MCF 10A (cell line): Measurements from ENCODE around the gene CABLES1. TPM values are rescaled to one million over a fixed set of nuclear protein-coding genes. Genes with fewer than 3 reads are reported as not detected.

Experiments used
- BruUV-seq: library from RNA; stranded (reverse); fragments of 400-500 nt; replicated peaks from 2 replicates; lab custom pipeline; 2021; lab: Mats Ljungman, UMichigan
- CTCF ChIA-PET: fragments of 300-600 bp; sonication (Branson Sonifier 250); formaldehyde crosslinking; extraction: SDS; loops from one replicate; lab custom pipeline; 2021; ENCODE audit warnings: antibody characterized with exemption, inconsistent platforms; lab: Yijun Ruan, JAX
- POLR2A ChIA-PET: fragments of 300-600, 350-650 bp; sonication (Branson Sonifier 250); formaldehyde crosslinking; extraction: SDS; loops from one replicate; lab custom pipeline; 2020; ENCODE audit warnings: antibody characterized with exemption, inconsistent platforms; lab: Yijun Ruan, JAX
- DNase-seq: peaks from one replicate; pipeline ENCODE4 v3.0.0-alpha.2; 2018; ENCODE audit not compliant: unreplicated experiment
- H3K27ac Mint-ChIP-seq: one replicate; pipeline ENCODE4 v1.8.0; 2022; ENCODE audit warnings: mild to moderate bottlenecking, low read depth, mixed read lengths; ENCODE audit not compliant: unreplicated experiment
- H3K27me3 Mint-ChIP-seq: one replicate; pipeline ENCODE4 v1.8.0; 2022; ENCODE audit warnings: mixed read lengths; ENCODE audit not compliant: insufficient read depth, unreplicated experiment
- H3K36me3 Mint-ChIP-seq: one replicate; pipeline ENCODE4 v1.8.0; 2022; ENCODE audit warnings: mild to moderate bottlenecking, moderate library complexity, mixed read lengths; ENCODE audit not compliant: insufficient read depth, unreplicated experiment
- H3K4me1 Mint-ChIP-seq: one replicate; pipeline ENCODE4 v1.8.0; 2022; ENCODE audit warnings: mixed read lengths; ENCODE audit not compliant: insufficient read depth, unreplicated experiment
- H3K4me3 Mint-ChIP-seq: one replicate; pipeline ENCODE4 v1.8.0; 2022; ENCODE audit warnings: mild to moderate bottlenecking, moderate library complexity, mixed read lengths; ENCODE audit not compliant: unreplicated experiment
- H3K9me3 Mint-ChIP-seq: one replicate; pipeline ENCODE4 v1.8.0; 2022; ENCODE audit warnings: mixed read lengths; ENCODE audit not compliant: unreplicated experiment
- intact Hi-C: fragments of 100-400 bp; cut with micrococcal nuclease; formaldehyde crosslinking; loops from 2 replicates; pipeline ENCODE4 v1.14.1; 2022
- total RNA-seq: library from RNA; stranded (reverse); gene quantifications from 2 replicates; pipeline ENCODE4 v1.2.3, GENCODE V29; 2022
- TF ChIP-seq, protein P1 (sequence below): fragments of 200-600 bp; IDR thresholded peaks from one replicate; pipeline ENCODE4 v1.8.0; 2022; ENCODE audit warnings: antibody characterized with exemption, mild to moderate bottlenecking; ENCODE audit not compliant: unreplicated experiment

The CABLES1 gene
- total RNA-seq, 1 experiment from 2014 or later, result 3.2 TPM

DNA sequence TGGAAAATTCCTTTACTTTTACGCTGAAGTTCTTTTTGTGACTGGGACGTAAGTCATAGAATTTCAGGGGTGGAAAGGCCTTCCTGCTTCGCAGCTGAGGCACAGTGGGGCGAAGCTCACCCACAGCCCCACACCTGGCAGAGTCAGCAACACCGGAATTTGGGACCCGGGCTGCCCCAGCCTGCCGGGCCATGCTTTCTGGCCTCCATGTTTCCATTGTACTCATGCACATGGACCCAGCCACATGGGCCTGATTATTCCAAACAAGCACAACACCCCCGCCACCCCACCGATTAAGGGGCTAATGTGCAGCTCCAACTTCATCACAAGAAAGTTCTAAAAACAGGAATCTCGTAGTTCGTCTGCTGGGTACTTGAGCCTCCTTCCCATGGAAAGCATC lies 82.5 kb downstream of the CABLES1 start:
- peaks cover 6% of the 10 kb centered on the region for H3K4me1 Mint-ChIP-seq
- intact Hi-C loops, result no loop called here
- no TSS peak for BruUV-seq
- peaks cover 14% of the 10 kb centered on the region for H3K36me3 Mint-ChIP-seq
- CTCF ChIA-PET, result no interaction called here
- H3K27me3 Mint-ChIP-seq, result no peaks in the 10 kb centered on the region
- POLR2A ChIA-PET, result no interaction called here
- no peak overlapping the region for H3K4me3 Mint-ChIP-seq
- H3K27ac Mint-ChIP-seq, result no peak overlapping the region
- no peak for DNase-seq
- TF ChIP-seq, protein P1, sequence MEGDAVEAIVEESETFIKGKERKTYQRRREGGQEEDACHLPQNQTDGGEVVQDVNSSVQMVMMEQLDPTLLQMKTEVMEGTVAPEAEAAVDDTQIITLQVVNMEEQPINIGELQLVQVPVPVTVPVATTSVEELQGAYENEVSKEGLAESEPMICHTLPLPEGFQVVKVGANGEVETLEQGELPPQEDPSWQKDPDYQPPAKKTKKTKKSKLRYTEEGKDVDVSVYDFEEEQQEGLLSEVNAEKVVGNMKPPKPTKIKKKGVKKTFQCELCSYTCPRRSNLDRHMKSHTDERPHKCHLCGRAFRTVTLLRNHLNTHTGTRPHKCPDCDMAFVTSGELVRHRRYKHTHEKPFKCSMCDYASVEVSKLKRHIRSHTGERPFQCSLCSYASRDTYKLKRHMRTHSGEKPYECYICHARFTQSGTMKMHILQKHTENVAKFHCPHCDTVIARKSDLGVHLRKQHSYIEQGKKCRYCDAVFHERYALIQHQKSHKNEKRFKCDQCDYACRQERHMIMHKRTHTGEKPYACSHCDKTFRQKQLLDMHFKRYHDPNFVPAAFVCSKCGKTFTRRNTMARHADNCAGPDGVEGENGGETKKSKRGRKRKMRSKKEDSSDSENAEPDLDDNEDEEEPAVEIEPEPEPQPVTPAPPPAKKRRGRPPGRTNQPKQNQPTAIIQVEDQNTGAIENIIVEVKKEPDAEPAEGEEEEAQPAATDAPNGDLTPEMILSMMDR, result no peak
- H3K9me3 Mint-ChIP-seq, result no peaks in the 10 kb centered on the region

DNA sequence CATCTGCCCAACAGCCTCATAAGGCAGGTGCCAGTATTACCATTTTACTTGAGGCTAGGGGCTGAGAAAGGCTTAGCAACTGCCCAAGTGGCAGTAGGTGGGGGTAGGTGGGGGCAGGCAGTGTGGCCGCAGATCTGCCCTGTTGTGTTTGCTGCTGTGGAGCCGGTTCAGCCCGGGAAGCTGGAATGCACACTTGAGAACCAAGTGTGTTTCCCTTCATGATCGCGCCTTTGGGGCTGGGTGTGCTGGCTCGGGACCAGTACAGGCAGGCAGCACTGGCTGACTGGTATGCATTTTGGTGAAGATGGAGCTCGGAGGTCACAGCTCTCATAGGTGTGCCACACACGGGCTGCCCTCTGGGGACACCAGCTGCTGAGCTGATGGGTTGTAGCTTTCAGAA lies 85.1 kb downstream of the CABLES1 start:
- H3K4me1 Mint-ChIP-seq, result peaks cover 6% of the 10 kb centered on the region
- no TSS peak for BruUV-seq
- DNase-seq, result no peak
- no peak overlapping the region for H3K27ac Mint-ChIP-seq
- H3K27me3 Mint-ChIP-seq, result no peaks in the 10 kb centered on the region
- POLR2A ChIA-PET, result no interaction called here
- H3K36me3 Mint-ChIP-seq, result peaks cover 4% of the 10 kb centered on the region
- H3K9me3 Mint-ChIP-seq, result no peaks in the 10 kb centered on the region
- TF ChIP-seq, protein P1, result no peak
- CTCF ChIA-PET, result interaction anchor here (1.1 kb wide), 1 partner anchor 9 kb away, joined by 3 read pairs; no protein-coding TSS in a partner anchor
- intact Hi-C loops, result no loop called here
- H3K4me3 Mint-ChIP-seq, result no peak overlapping the region

DNA sequence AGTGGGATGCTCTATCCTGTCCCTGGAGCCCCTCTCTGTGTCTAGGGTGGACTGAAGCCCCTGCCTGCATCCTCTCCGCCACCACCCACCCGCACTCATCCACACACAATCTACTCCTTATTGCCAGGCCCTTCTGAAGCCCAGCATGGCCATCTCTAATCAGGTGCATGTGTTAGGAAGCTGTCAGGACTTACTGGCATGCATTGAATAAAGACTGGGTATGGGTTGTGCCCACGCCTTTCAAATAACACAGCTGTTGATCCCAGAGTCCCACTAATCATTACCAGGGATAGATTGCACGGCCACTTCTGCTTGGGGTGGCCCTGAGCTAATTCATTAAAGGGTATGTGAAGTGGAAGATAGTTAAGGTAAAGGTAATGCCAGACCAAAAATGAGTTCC lies 88.4 kb downstream of the CABLES1 start:
- H3K36me3 Mint-ChIP-seq, result peaks cover 10% of the 10 kb centered on the region
- DNase-seq, result no peak

DNA sequence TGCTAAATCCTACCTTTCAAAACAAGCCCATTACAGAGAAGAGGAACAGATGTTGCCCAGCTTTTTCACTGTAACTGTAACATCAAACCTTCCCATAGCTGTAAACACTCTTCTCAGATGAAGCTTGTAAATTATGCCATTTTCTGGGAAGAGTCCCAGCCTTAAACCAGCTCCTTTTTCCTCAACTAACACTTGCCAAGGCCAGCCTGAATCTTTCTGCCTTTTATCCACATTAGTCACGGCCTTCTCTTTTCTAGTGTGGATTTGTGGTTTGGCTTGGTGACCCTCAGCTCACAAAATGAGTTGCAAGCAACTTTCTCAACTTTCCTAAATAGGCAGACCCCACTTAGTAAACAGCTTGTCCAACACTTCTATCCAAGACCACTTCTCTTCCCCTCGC lies 90.2 kb downstream of the CABLES1 start:
- ChIA-PET CTCF (interaction anchor here (0.5 to 1.6 kb wide), 4 partner anchors 153 to 291 kb away, joined by 3 to 5 read pairs (median 4); no protein-coding TSS in a partner anchor), POLR2A (no interaction called here)
- peak overlapping the region; percentile 49 for H3K27ac Mint-ChIP-seq
- H3K27me3 Mint-ChIP-seq, result no peaks in the 10 kb centered on the region
- peaks cover 10% of the 10 kb centered on the region for H3K36me3 Mint-ChIP-seq
- TF ChIP-seq, protein P1, result no peak
- peak; percentile 25 for DNase-seq
- intact Hi-C loops, result no loop called here
- no TSS peak for BruUV-seq
- no peaks in the 10 kb centered on the region for H3K9me3 Mint-ChIP-seq
- H3K4me3 Mint-ChIP-seq, result no peak overlapping the region
- H3K4me1 Mint-ChIP-seq, result peaks cover 12% of the 10 kb centered on the region

More for the DNA sequence above, 88.4 kb downstream of the CABLES1 start:
- Mint-ChIP-seq H3K27me3 (no peaks in the 10 kb centered on the region), H3K27ac (no peak overlapping the region), H3K4me1 (peaks cover 15% of the 10 kb centered on the region), H3K9me3 (no peaks in the 10 kb centered on the region), H3K4me3 (no peak overlapping the region)
- no TSS peak for BruUV-seq
- CTCF ChIA-PET, result no interaction called here
- POLR2A ChIA-PET, result no interaction called here
- TF ChIP-seq, protein P1, result no peak
- intact Hi-C loops, result no loop called here
